GM21367 (cell line): Measurements from ENCODE around the gene FXYD1.
"Not testable (repeated sequence)": the region's sequence is repeated elsewhere in the genome, so short reads cannot be mapped to it uniquely, and the experiment has no call there.

Source experiments
- ATAC-seq: cut with Tn5 transposase; IDR thresholded peaks from one replicate; pipeline ENCODE4 v1.9.1; 2021; ENCODE audit not compliant: unreplicated experiment

The FXYD1 gene

GRCh38 chr19:35138305-35138892 is at the start of gene FXYD1:
Gene FXYD1 (plus strand): TSS chr19:35138824. CDS start chr19:35140080, 1,256 bp downstream.
- no peak for ATAC-seq

- ATAC-seq: no peak
These were observed 49.1 kb upstream of the FXYD1 start for GRCh38 chr19:35089554-35089953.

- ATAC-seq: no peak
These were observed 48.5 kb upstream of the FXYD1 start for GRCh38 chr19:35090160-35090505.

- ATAC-seq: no peak
These were observed 48.0 kb upstream of the FXYD1 start for GRCh38 chr19:35090506-35091214.

- ATAC-seq: no peak
These were observed 45.2 kb upstream of the FXYD1 start for GRCh38 chr19:35093430-35093829.

GRCh38 chr19:35093941-35094647 is 44.5 kb upstream of the FXYD1 start:
- ATAC-seq: no peak

GRCh38 chr19:35094656-35095055 is 44.0 kb upstream of the FXYD1 start:
- no peak for ATAC-seq

- no peak for ATAC-seq
These were observed 42.8 kb upstream of the FXYD1 start for GRCh38 chr19:35095667-35096368.

- no peak for ATAC-seq
These were observed 40.1 kb upstream of the FXYD1 start for GRCh38 chr19:35098413-35099049.

- no peak for ATAC-seq
These were observed 39.3 kb upstream of the FXYD1 start for GRCh38 chr19:35099155-35099896.

- ATAC-seq: no peak
These were observed 38.7 kb upstream of the FXYD1 start for GRCh38 chr19:35099897-35100275.

GRCh38 chr19:35100588-35101533 is 37.8 kb upstream of the FXYD1 start:
- ATAC-seq: no peak

GRCh38 chr19:35101949-35102348 is 36.7 kb upstream of the FXYD1 start:
- not testable (repeated sequence) for ATAC-seq

- not testable (repeated sequence) for ATAC-seq
These were observed 35.0 kb upstream of the FXYD1 start for GRCh38 chr19:35103614-35104013.

- ATAC-seq: no peak
These were observed 34.3 kb upstream of the FXYD1 start for GRCh38 chr19:35104361-35104760.

- no peak for ATAC-seq
These were observed 33.6 kb upstream of the FXYD1 start for GRCh38 chr19:35105047-35105410.

- ATAC-seq: no peak
These were observed 33.0 kb upstream of the FXYD1 start for GRCh38 chr19:35105411-35106290.

GRCh38 chr19:35106291-35106583 is 32.4 kb upstream of the FXYD1 start:
- ATAC-seq: no peak
